ENCODE data around the gene SLC24A3. TPM values are rescaled to one million over a fixed set of nuclear protein-coding genes. Genes with fewer than 3 reads are reported as not detected.

SLC24A3 gene
- total RNA-seq, 1 donor from 2014 or later: not detected

GRCh38 chr20:19304886-19305415 is 92.5 kb downstream of the SLC24A3 start:
- no peak for DNase-seq

GRCh38 chr20:19308146-19308545 is 95.7 kb downstream of the SLC24A3 start:
- DNase-seq: no peak

DNA sequence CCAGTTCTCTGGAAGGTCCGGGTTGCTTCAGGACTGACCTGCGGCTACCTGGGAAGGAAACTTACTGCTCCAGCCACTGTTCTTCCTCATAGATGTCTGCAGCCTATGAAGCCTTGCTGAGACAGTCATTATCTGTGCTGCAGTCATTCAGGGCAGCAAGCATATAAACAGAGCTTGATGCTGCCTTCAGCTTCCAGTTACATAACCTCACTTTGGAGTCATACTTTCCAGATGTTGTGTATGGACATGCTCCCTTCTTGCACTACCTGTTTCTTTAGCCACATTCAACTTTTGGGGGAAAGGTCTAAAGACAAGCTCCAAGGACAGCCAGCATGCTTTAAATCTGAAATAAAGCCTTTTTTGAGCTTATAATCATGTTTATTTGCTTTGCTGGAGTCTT is 98.1 kb downstream of the SLC24A3 start:
- DNase-seq: no peak

DNA sequence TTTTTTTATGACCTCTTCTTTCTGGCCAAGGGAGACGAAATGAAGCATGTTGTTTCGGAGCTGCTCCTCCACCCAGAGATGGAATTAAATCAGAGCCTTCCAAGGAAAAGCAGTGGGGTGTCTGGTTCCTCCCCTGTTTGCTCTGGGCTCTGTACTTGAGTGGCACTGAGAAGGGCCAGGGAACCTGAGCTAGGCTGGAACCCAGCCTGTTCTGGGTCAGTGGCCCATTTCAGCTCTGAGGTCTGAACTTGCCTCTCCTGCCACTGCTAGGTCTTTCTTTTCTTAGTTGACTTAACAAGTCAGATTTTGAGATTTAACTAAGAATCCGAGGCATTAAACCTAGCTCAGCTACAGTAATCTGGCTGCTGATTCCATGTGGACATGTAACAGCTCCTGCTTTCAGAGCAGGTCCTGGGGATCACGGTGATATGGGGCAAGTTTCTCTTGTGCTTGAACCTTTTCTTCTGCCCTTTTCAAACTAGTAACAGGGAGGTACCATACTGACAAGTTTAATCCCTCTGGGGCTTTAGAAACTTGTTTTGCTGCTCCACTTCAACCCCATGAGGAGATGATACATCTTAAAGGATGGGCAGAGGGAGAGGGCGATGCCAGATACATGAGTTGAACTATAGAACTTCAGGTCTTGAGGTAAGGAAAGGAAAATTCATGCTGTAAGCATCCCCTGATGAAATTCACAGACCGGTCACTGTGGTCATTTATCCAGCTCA is 101.1 kb downstream of the SLC24A3 start:
- DNase-seq: no peak

DNA sequence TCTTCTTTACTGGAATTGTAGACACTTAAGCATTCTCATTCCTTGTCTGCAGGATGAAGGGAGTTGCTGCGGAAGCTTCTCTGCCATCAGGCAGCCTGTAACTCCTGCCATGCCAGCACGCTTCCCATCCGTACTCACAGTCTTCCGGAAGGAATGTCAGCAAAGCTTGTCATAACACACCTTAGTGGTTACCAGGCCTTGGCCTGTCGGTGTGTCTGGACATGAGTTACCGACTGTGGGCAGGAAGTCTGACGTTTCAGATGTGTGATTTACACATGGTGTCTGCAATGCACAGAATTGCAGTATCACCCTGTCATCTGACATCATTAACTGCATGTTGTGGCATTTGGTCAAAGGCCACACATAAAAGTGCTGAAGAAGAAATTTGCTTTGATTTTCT is 102.2 kb downstream of the SLC24A3 start:
- DNase-seq: no peak

DNA sequence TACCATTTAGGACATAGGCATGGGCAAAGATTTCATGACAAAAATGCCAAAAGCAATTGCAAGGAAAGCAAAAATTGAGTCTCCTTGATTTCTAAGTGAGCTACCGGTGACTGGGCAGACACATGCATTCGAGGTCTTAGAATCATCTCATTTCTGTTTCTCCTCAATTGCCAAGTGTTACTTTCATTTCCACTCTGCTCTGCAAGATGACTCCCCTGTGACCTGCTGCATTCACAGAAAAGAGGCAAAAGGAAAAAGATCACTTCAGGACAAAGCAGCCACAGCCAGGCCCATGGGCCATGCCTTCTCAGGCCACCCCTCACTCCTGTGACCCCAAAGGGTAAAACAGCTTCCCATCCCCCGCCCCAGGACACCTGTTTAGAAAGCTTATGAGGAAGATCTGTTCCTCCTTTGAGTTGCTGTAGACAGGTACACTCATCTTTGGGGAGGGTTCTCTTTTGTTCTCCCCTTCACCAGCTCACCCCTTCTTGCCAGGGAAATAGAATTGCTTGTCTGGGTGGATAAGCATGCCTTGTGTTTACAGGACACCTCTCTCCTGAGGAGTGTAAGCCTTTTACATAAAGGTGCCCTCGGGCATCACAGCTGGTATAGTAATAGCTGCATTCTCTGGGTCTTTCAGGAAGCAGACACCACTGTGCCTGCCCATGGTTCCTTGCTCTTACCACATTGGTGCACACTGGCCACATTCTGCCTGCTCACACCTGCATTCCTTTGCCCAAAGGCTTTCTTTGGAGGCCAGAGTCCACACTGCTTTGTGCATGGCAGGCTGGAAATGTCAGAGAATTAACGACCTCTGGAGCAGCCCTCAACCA is 105.0 kb downstream of the SLC24A3 start:
- no peak for DNase-seq

DNA sequence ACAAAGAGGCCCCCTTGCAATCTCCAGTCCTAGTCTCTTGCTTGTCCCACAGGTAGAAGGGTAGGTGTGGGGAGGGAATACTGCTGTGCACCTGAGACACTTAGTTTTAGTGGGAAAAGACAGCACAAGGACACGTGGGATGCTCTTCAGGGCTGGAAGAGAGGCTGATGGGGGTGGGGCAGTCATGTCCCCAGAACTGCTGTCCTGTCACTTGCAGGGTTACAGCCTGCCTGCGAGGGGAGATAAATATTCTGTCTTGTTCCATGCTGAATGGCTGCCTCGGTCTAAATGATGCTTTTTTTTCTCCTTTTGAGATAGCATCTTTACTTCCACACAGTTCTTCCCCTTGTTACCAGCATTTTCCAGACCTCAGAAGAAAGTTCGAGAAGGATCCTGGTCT is 106.2 kb downstream of the SLC24A3 start:
- no peak for DNase-seq

DNA sequence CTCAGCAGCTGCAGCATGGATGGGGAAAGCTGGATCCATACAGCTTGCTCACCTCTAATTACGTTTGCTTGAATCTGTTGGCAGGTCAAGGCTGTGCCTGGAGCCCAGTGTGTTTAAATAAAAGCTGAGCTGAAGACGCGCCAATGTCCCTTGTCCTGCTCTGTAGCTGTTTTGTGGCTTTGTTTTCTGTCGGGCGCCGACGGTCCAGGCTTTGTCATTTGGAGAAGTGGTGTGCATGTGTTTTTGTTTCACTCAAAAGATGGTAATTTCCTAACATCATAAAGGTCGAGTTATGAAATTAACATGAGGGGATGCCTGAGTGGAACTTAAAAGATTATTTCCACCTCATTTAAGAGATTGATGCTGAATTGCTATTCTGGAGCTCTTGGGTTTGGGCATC is 107.6 kb downstream of the SLC24A3 start:
- no peak for DNase-seq

DNA sequence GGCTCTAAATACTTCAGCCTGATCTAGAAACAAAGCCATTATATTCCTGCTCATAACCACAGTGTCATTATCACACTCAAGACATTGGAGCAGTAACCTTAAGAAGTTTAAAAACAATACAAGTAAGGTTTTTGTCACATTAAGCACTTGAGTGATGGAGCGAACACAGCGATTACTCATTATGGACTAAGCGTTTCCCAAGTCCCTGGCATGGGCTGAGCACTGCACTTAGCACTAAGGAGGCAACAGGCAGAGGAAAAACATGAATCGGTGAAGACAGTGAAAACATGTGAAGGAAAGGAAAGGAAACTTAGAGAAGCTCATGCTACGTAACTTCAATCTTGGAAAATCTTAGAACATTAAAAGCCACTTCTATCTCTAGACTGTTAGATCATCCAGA is 108.7 kb downstream of the SLC24A3 start:
- no peak for DNase-seq

DNA sequence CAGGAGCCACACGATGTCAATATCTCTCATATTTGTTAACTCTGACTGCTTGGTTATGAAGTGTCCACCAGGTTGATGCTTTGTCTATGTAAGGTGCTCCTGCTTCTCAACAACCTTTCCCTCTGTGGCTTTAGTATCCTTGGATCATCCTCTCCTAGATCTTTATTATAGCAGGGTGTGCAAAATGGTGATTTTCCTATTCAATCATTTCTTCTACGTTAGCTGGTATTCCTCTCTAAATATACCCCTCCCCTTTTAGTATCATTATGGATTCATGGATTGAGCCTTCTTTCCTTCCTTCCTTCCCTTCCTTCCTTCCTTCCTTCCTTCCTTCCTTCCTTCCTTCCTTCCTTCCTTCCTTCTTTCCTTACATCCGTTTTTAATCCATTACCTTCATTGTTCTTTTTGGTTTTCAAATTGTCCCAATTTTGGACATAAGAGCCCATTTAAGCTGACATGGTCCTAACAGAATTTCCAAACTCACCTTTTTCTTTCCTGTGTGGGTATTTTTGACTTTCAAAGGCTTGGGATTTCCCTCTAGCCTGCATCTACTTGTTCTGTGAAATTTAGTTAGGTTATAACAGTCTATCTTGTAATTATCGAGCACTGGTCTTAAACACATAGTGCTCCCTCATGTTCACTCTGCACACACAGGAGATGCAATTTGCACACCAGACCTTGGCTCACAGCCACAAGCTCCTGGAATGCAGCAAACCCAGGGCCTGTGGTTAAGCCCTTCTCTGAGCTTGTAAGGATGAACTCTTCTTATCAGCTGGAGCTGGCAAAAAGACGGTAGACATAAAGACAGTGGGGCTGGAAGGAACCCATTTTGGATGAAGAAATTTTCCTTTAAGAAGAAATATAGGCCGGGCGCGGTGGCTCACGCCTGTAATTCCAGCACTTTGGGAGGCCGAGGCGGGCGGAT is 109.9 kb downstream of the SLC24A3 start:
- no peak for DNase-seq

- no peak for DNase-seq
These were observed 115.0 kb downstream of the SLC24A3 start for GRCh38 chr20:19327401-19327800.

DNA sequence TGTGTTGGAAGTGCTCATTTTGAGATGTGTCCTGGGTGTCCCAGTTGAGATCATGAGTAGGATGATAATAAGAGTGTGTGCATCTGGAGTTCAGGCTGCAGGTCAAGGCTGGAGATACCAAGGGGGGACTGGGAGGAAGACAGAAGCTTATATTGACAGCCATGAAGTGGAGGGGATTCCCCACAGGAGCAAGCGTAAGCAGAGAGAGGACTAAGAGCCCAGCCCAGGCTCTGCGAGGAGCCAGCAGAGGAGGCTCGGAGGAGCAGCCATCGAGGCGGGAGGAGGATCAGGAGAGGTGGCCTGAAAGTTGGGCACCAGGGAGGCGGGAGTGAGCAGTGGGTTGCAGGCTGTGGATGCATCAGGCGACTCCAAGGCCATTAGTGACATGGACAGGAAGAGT is 116.2 kb downstream of the SLC24A3 start:
- DNase-seq: no peak

DNA sequence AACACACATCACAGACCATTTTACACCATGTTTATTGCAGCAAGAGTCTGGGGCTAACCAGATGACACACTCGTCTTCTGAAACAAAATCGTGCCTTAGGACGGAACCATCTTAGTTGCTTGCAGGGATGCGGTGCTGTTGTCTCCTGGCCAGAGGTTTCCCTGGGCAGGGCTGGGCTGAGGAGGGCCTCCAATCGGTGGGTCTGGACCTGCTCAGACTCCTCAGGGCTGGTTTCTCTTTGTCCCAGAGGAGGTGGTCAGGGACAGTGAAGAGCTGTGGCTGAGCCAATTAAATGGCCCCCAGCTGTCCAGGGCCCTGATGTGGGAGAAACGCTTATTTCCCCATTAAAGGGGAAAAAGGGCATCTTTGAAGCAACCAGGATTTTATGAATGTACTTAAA is 117.6 kb downstream of the SLC24A3 start:
- DNase-seq: no peak

DNA sequence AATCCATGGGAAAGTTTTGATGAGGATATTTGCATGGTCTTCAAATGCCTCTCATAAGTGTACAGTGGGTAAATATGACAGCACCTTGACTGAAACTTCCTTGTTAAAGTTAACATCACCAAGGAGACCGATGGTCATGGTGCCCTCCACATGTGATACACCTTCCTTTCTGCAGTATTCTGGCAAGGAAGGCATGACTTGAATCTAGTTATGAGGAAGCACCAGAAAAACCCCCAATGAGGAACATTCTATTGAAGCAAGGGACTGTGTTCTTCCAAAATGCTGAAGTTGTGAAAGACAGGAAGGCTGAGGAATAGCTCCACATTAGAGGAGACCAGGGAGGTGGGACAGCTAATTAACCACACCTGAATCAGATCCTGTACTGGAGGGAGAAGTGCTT is 118.3 kb downstream of the SLC24A3 start:
- no peak for DNase-seq

- DNase-seq: no peak
These were observed 121.1 kb downstream of the SLC24A3 start for GRCh38 chr20:19333563-19333962.

DNA sequence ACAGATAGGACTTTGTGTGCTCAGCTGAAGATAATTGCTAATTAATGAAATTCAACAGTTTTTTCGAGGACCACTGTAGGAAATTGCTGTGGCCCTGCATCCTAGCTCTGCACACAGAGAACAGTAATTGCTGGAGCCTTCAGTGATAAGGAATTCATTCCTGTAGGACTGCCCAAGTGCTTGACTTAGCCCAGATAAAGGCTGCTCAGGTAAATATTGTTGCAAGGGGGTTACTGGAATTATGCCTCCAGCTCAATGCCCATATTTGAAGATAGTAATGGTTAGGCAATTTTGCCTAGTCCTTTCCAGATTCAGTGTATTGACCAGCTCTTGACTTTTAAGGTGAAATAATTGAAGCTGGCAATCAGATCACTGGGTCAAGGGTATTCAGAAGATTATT is 122.9 kb downstream of the SLC24A3 start:
- no peak for DNase-seq

DNA sequence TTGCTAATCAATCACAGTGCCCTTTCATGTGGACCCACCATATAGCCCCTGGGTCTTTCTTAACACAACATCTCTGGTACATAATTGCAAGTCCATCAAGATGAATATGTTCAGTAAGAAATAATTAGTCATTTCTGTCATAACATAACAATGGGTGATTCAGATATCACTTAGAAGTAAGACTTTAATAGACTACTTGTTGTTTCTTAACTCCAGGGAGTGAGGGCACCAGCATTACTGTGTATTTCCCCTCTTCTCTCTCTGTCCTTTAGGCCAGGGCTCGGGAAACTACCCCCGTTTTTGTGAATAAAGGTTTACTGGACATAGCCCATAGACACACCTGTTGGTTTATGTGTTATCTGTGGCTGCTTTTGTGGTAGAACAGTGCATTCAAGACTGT is 123.5 kb downstream of the SLC24A3 start:
- DNase-seq: no peak

GRCh38 chr20:19336631-19337030 is 124.2 kb downstream of the SLC24A3 start:
- DNase-seq: no peak

DNA sequence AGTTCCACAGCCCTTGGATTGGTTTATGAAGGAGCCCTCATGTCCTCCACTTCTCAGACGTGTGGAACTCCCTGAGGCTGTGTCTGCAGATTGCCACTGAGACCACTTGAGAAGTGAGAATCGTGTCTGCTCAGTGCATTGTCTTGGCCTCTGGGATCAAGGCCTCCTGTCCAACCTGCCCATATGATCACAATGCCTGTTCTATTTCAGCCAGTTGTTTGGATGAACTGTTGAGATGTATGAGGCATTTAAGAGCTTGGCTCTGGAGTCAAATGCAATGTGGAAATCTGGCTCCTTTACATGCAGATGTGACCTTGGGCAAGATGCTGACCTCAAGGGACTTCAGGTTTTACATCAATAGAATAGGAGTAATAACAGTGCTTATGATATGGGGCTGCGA is 125.9 kb downstream of the SLC24A3 start:
- DNase-seq: no peak

- no peak for DNase-seq
These were observed 126.5 kb downstream of the SLC24A3 start for GRCh38 chr20:19338960-19339359.

GRCh38 chr20:19341348-19342053 is 129.1 kb downstream of the SLC24A3 start:
- DNase-seq: no peak

DNA sequence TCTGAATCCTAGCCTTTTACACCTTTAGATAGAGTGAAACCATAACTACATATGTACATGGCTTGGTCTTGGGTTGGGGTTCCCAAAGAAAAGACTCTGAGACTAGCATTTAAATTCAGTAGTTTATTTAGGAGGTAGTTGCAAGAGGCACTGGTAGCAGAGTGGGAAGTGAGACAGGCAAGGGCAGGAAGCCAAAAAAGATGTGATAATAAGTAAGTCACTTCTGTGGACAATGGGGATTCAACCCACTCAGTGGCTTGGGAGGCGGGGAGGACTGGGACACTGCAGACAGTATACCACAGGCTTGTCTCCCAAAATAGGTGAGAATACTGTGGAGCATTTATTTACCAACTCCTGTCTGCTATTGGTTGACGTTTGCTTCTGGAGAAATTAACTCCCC is 131.9 kb downstream of the SLC24A3 start:
- DNase-seq: no peak

Measured in dermis blood vessel endothelial cell (primary cell).